SJSA1 (cell line): ENCODE results near the gene ZNF862. TPM values are rescaled to one million over a fixed set of nuclear protein-coding genes. Genes with fewer than 3 reads are reported as not detected.

Experiments used
- DNase-seq, 2 experiments: peaks; one replicate each; pipeline ENCODE4 v3.0.0-alpha.2; 2015 to 2020; ENCODE audit warnings: low spot score in 2 of 2, low read depth in 1 of 2
- H3K27ac ChIP-seq: fragments of 250-450 bp; sonication (Bioruptor Pico); 2 replicates; pipeline ENCODE4 v1.5.1; 2020; ENCODE audit warnings: mild to moderate bottlenecking, moderate library complexity
- H3K27me3 ChIP-seq: fragments of 250-450 bp; sonication (Bioruptor Pico); replicated peaks from 2 replicates; pipeline ENCODE4 v1.5.1; 2020; ENCODE audit warnings: mild to moderate bottlenecking, moderate library complexity
- H3K36me3 ChIP-seq: fragments of 250-450 bp; sonication (Bioruptor Pico); 2 replicates; pipeline ENCODE4 v1.5.1; 2020; ENCODE audit warnings: mild to moderate bottlenecking
- H3K4me1 ChIP-seq: fragments of 250-450 bp; sonication (Bioruptor Pico); replicated peaks from 2 replicates; pipeline ENCODE4 v1.6.1; 2021; ENCODE audit warnings: mild to moderate bottlenecking
- H3K4me3 ChIP-seq: fragments of 250-450 bp; sonication (Bioruptor Pico); 2 replicates; pipeline ENCODE4 v1.5.1; 2020; ENCODE audit warnings: mild to moderate bottlenecking
- H3K9me3 ChIP-seq: fragments of 250-450 bp; sonication (Bioruptor Pico); replicated peaks from 2 replicates; pipeline ENCODE4 v1.5.1; 2020; ENCODE audit warnings: mild to moderate bottlenecking
- total RNA-seq: library from RNA; depleted of rRNA; stranded (reverse); fragments of >200 nt; shearing (Covaris generic); gene quantifications from 2 replicates; pipeline ENCODE4 v1.2.3, GENCODE V29; 2014; rRNA removed

Gene ZNF862
- 3.3 and 6.1 TPM in 2 replicates for total RNA-seq

DNA sequence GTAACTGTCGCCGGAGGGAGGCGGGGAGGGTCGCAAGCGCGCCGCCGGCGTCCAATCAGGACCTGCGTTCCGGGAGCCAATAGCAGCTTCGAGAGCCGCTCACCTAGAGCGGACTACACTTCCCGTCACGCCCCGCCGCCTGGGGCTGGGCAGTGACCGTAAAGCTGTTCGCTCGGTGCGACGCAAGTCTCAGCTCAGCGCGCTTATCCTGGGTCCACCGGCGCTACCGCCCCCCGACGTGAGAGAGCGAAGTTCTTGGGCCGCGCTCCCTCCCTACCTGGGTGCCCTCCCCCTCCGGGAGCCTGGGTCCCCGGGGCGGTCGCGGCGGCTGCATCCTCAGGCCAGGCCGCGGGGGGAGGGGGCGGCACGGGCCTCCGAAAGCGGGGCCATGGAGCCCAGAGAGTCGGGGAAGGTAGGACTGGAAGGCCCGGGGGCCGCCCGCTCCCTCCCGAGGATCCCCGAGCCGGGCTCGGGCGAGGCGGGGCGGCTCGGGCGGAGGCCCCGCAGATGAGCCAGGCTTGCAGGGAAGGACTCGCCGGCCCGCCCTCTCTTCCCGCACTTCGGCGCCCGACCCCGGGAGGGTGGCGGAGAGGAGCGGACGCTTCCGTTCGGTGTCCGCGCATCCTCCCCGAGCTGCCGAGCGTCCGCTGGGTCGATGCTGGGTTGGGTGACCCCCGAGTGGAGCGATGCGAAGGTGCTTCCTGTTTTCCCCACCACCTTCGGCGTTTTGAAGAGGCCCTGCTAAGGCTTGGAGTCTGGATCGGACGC, at the start of gene ZNF862:
Gene ZNF862, plus strand, starts transcription at position 152 of the 768 bp plus-strand sequence. Its CDS starts 237 bp downstream, at position 389.
- 0 out of 2 replicates have a peak, but pooled peaks cover 4% of the 10 kb centered on the region for H3K27me3 ChIP-seq
- no peaks in the 10 kb centered on the region for H3K9me3 ChIP-seq
- peak within 1 kb of the TSS; percentile 88 for H3K4me3 ChIP-seq
- H3K27ac ChIP-seq: peak within 1 kb of the TSS; percentile 52
- H3K4me1 ChIP-seq: peaks cover 10% of the 10 kb centered on the region; the same call in 1 of the 2 replicates
- peaks cover 4% of the 10 kb centered on the region; the same call in 1 of the 2 replicates for H3K36me3 ChIP-seq
- DNase-seq: peak; percentile 92 to 97

DNA sequence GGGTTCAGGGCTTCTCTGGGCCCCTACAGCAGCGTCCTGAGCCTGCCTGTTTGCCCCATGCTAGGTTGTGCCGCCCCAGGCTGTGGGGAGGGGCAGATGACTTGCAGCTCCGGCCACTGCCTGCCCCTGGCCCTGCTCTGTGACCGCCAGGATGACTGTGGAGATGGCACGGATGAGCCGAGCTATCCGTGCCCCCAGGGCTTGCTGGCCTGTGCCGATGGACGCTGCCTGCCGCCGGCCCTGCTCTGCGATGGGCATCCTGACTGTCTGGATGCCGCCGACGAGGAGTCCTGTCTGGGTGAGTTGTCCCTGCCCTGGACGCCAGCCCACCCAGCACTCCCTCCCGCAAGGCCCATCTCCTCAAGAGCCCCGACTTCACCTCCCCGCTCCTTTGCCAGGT, 49.1 kb upstream of the ZNF862 start:
- DNase-seq: no peak
- H3K36me3 ChIP-seq: no peaks in the 10 kb centered on the region
- no peaks in the 10 kb centered on the region for H3K4me1 ChIP-seq
- H3K4me3 ChIP-seq: no peak overlapping the region
- no peaks in the 10 kb centered on the region for H3K9me3 ChIP-seq
- peaks cover 74% of the 10 kb centered on the region for H3K27me3 ChIP-seq
- no peak overlapping the region for H3K27ac ChIP-seq

DNA sequence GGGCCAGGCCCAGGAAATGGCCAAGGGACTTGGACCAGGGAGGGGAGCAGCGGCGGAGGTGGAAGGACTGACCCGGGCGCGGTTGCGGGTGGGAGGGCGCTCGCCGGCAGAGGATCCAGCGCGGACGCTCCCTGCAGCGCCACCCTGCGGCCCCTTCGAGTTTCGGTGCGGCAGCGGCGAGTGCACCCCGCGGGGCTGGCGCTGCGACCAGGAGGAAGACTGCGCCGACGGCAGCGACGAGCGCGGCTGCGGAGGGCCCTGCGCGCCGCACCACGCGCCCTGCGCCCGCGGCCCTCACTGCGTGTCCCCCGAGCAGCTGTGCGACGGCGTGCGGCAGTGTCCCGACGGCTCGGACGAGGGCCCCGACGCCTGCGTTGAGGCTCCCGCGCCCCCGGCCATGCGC, 48.0 kb upstream of the ZNF862 start:
- Histone ChIP-seq H3K4me1 (no peaks in the 10 kb centered on the region), H3K36me3 (no peaks in the 10 kb centered on the region)
- DNase-seq: no peak

DNA sequence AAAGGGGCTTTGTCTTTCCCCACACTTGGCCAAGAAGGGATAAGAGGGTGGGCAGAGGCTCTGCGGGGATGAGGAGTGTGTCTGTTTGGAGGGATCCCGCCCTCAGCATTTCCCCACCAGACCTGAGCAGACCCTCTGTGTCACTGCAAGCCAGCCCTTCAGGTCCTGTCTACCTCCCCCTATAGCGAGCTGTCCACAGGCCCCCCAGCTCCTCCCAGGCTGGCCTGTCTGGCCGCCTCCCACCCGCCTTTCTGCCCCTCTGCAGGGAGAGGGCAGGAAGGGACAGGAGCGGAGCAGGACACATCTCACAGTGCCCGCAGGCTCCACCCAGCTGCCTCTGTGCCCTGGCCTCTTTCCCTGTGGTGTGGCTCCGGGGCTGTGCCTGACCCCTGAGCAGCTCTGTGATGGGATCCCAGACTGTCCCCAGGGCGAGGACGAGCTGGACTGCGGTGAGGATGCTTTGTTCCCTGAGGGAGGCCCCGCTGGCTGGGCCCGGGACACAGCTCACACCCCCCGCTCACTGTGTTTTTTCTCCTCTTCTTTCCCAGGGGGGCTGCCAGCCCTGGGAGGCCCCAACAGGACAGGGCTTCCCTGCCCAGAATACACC, 47.3 kb upstream of the ZNF862 start:
- H3K4me3 ChIP-seq: no peak overlapping the region
- H3K27ac ChIP-seq: no peak overlapping the region
- DNase-seq: no peak
- H3K4me1 ChIP-seq: no peaks in the 10 kb centered on the region
- peaks cover 78% of the 10 kb centered on the region for H3K27me3 ChIP-seq
- H3K36me3 ChIP-seq: no peaks in the 10 kb centered on the region
- no peaks in the 10 kb centered on the region for H3K9me3 ChIP-seq

More for the DNA sequence above, 48.0 kb upstream of the ZNF862 start:
- Histone ChIP-seq H3K4me3 (no peak overlapping the region), H3K27ac (no peak overlapping the region), H3K9me3 (no peaks in the 10 kb centered on the region), H3K27me3 (peaks cover 80% of the 10 kb centered on the region)

DNA sequence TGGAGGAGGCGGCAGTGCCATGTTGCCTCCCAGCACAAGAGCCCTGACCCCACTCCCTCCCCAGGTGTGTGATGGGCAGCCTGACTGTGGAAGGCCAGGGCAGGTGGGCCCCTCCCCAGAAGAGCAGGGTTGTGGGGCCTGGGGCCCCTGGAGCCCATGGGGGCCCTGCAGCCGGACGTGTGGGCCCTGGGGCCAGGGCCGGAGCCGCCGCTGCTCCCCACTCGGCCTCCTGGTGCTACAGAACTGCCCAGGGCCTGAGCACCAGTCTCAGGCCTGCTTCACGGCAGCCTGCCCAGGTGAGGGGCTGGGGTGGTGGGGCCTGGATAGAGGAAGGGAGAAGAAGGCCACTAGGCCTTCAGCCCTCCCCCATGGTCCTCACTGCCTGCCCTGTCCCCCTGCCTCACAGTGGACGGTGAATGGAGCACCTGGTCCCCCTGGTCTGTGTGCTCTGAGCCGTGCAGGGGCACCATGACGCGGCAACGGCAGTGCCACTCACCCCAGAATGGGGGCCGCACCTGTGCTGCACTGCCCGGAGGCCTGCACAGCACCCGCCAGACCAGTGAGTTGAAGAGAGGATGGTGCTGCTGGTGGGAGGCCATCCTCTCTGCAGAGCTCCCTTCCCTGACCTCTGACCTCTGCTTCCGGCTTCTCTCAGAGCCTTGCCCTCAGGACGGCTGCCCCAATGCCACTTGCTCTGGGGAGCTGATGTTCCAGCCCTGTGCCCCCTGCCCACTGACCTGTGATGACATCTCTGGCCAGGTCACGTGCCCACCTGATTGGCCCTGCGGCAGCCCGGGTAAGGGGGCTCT, 46.6 kb upstream of the ZNF862 start:
- peaks cover 71% of the 10 kb centered on the region for H3K27me3 ChIP-seq
- no peak overlapping the region for H3K4me3 ChIP-seq
- no peak overlapping the region for H3K27ac ChIP-seq
- no peaks in the 10 kb centered on the region for H3K36me3 ChIP-seq
- no peaks in the 10 kb centered on the region for H3K9me3 ChIP-seq
- no peak for DNase-seq
- no peaks in the 10 kb centered on the region for H3K4me1 ChIP-seq

DNA sequence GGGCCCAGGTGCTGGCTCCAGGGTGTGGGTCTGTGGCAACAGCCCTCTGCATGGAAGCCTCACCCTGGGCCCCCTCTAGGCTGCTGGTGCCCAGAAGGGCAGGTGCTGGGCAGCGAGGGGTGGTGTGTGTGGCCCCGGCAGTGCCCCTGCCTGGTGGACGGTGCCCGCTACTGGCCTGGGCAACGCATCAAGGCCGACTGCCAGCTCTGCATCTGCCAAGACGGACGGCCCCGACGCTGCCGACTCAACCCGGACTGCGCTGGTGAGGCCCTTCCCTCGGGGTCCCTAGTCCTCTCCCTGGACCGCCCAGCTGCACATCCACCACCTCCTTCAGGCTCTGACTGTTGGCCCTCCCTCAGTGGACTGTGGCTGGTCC, 46.0 kb upstream of the ZNF862 start:
- peaks cover 65% of the 10 kb centered on the region for H3K27me3 ChIP-seq
- H3K4me3 ChIP-seq: no peak overlapping the region
- no peak overlapping the region for H3K27ac ChIP-seq
- DNase-seq: no peak
- H3K36me3 ChIP-seq: no peaks in the 10 kb centered on the region
- no peaks in the 10 kb centered on the region for H3K4me1 ChIP-seq
- H3K9me3 ChIP-seq: no peaks in the 10 kb centered on the region

DNA sequence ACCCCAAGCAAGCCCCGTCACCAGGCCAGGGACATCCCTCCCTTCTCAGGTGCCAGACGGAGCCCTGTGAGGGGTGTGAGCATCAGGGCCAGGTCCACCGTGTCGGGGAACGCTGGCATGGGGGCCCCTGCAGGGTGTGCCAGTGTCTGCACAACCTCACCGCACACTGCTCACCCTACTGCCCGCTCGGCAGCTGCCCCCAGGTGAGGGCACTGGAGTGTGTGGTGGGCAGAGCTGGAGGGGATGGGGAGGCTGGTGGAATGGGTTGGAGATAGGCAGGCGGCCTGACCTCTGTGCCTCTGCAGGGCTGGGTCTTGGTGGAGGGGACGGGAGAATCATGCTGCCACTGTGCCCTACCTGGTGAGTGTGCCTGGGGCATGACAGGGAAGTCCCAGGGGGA, 44.9 kb upstream of the ZNF862 start:
- Histone ChIP-seq H3K9me3 (no peaks in the 10 kb centered on the region), H3K4me3 (no peak overlapping the region), H3K27ac (no peak overlapping the region), H3K4me1 (no peaks in the 10 kb centered on the region), H3K27me3 (peaks cover 54% of the 10 kb centered on the region), H3K36me3 (no peaks in the 10 kb centered on the region)
- no peak for DNase-seq

DNA sequence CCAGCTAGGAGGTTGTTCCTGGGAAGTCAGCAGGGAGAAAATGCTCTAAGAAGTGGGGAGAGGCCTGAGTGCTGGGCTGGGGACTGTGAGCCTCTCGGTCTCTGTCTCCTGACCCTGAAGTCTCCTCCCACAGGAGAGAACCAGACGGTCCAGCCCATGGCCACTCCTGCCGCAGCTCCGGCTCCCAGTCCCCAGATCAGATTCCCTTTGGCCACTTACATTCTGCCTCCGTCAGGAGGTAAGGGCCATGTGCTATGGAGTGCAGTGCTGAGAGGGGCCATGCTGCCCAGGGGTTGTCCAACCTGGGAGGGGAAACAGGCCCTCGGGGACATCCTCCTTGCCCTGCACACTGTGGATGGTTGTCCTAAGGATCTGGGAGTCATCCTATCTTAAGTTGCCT, 43.5 kb upstream of the ZNF862 start:
- no peak for DNase-seq
- Histone ChIP-seq H3K4me1 (no peaks in the 10 kb centered on the region), H3K27ac (no peak overlapping the region), H3K4me3 (no peak overlapping the region), H3K36me3 (no peaks in the 10 kb centered on the region), H3K9me3 (no peaks in the 10 kb centered on the region), H3K27me3 (peaks cover 42% of the 10 kb centered on the region)

DNA sequence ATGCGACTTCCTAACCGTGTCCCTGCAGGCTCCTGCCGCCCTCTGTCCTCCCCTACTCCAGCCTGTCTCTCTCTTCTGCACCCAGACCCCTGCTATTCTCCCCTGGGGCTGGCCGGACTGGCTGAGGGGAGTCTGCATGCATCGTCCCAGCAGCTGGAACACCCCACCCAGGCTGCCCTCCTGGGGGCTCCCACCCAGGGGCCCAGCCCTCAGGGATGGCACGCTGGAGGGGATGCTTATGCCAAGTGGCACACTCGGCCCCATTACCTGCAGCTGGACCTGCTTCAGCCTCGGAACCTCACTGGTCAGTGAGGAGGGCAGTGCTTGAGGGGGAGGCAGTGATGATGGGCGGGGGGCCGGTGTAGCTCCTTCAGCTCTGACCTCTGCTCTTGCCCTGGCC, 43.0 kb upstream of the ZNF862 start:
- Histone ChIP-seq H3K4me3 (no peak overlapping the region), H3K9me3 (no peaks in the 10 kb centered on the region), H3K4me1 (no peaks in the 10 kb centered on the region), H3K27me3 (peaks cover 38% of the 10 kb centered on the region), H3K36me3 (no peaks in the 10 kb centered on the region), H3K27ac (no peak overlapping the region)
- no peak for DNase-seq

DNA sequence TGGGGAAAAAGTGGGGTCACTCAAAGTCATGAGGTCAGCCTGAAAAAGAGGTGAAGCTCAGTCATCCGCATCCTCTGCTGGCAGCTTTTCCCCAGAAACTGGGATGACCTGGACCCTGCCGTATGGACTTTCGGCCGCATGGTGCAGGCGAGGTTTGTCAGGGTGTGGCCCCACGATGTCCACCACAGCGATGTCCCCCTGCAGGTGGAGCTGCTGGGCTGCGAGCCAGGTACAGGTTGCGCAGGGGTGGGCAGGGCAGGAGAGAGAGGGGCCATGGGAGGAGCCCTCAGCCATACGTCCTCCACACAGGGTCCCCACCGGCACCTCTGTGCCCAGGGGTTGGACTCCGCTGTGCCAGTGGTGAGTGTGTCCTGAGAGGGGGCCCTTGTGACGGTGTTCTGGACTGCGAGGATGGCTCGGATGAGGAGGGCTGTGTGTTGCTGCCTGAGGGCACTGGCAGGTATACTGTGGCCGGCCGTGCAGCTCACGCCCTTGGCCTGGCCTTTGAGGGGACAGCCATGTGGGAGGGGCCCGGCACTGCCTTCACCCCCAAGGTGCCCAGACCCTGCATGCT, 41.8 kb upstream of the ZNF862 start:
- Histone ChIP-seq H3K27me3 (peaks cover 28% of the 10 kb centered on the region), H3K4me1 (no peaks in the 10 kb centered on the region)
- DNase-seq: no peak

DNA sequence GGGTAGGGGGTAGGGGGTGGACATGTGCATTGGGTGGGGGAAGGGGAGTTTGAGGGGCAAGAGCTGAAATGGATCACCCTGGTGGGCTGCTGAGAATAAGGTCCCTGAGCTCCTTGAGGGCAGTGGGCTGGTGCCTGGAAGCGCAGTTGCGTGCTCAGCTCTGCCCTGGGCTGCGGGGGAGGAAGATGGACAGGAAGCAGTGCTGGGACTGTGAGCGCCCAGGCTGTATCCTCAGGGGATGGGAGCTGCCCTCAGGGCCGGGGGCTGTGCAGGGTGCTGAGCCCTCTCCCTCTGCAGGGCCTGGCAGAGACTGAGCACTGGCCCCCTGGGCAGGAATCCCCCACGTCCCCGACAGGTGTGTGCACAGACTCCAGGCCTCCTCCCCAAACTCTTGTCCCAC, 40.4 kb upstream of the ZNF862 start:
- peaks cover 19% of the 10 kb centered on the region for H3K27me3 ChIP-seq
- no peak for DNase-seq
- no peaks in the 10 kb centered on the region for H3K9me3 ChIP-seq
- no peaks in the 10 kb centered on the region for H3K4me1 ChIP-seq
- no peak overlapping the region for H3K4me3 ChIP-seq
- no peak overlapping the region for H3K27ac ChIP-seq
- no peaks in the 10 kb centered on the region for H3K36me3 ChIP-seq

More for the DNA sequence above, 41.8 kb upstream of the ZNF862 start:
- no peaks in the 10 kb centered on the region for H3K36me3 ChIP-seq
- H3K4me3 ChIP-seq: no peak overlapping the region
- H3K27ac ChIP-seq: no peak overlapping the region
- no peaks in the 10 kb centered on the region for H3K9me3 ChIP-seq

DNA sequence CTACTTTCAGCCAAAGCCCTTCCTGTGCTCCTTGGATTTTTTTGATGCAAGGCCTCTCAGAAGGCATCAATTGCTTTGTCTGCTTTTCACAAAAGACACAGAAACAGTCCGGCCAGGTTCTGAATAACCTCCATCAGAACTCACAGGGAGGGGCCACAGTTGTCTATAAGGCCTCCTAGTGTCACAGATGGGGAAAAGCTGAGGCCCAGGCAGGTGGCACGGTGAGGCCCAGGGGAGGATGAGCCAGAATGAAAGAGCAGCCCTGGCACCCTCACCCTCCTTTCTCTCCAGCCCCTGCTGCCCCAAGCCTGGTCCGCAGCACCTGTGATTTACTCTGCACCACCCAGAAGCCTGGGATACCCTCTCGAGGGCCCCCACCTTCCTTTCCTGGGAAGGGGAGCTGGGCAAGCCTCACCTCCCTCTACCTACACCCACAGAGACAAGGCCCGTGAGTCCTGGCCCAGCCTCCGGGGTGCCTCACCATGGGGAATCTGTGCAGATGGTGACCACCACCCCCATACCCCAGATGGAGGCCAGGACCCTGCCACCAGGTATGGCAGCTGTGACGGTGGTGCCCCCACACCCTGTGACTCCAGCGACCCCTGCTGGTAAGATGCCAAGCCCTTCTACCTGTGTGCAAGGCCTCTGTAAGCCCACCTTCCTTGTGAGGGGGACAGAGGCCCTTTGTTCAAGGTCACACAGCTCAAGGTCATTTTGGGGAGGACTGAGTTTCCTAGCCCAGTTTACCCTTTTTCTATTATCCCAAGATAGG, 38.6 kb upstream of the ZNF862 start:
- Histone ChIP-seq H3K4me1 (no peaks in the 10 kb centered on the region), H3K9me3 (no peaks in the 10 kb centered on the region), H3K27ac (no peak overlapping the region), H3K4me3 (no peak overlapping the region), H3K36me3 (no peaks in the 10 kb centered on the region), H3K27me3 (peaks cover 6% of the 10 kb centered on the region; the same call in 1 of the 2 replicates)
- no peak for DNase-seq

DNA sequence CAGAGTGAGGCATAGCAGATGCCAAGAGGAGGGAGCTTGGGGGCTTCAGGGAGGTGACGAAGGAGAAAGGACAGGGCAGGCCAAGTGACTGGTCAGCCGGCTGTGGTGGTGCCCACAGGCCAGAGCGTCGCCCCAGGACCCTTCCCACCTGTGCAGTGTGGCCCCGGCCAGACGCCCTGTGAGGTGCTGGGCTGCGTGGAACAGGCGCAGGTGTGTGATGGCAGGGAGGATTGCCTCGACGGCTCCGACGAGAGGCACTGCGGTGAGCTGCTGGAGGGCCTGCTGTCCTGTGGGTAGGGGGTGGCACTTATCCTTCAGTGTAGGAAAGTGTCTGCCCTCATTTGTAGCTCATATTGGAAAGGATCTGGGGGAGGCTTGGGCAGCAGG, 38.0 kb upstream of the ZNF862 start:
- Histone ChIP-seq H3K27ac (no peak overlapping the region), H3K4me1 (no peaks in the 10 kb centered on the region), H3K9me3 (no peaks in the 10 kb centered on the region), H3K36me3 (no peaks in the 10 kb centered on the region), H3K4me3 (no peak overlapping the region), H3K27me3 (peaks cover 4% of the 10 kb centered on the region; the same call in 1 of the 2 replicates)
- DNase-seq: no peak
